ENCODE results near the gene CIT. TPM values are rescaled to one million over a fixed set of nuclear protein-coding genes. Genes with fewer than 3 reads are reported as not detected.

CIT gene
- total RNA-seq, 1 donor from 2014 or later: 23.9 TPM

DNA sequence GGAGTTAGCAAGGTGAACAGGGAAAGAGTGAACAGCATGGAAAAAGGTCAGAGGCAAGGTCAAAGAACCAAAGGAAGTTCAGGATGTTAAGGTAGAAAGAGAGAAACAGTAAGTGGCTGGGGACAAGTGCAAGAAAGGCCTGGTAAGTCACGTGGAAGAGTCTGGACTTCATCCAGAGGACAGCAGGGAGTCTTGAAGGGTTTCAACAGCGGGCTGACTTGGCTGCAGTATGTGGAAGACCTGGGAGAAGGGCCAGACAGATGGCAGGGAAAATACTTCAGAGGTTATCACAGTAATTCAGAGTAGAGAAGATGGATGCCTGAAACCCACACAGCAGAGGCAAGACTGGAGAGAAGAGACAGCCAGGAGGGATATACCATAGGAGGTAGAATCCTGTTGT, 34.0 kb downstream of the CIT start:
- peak; percentile 77 for DNase-seq

DNA sequence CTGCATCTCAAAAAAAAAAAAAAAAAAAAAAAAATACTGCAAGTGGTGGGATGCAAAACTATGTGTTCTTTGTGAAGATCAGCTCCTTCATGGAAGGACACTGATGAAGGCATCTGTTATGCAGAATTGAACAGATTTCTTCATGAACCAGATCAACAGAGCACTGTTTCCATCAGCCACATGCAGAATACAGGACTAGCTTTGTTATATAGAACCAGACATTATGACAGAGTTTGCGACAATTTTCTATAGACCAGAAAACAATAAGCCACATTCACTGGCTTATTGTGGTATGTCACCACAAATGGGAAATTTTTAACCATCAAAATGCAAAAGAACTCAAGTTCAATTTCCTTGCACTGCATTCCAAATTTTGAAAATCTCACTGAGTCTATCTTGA, 34.7 kb downstream of the CIT start:
- peak; percentile 19 for DNase-seq

DNA sequence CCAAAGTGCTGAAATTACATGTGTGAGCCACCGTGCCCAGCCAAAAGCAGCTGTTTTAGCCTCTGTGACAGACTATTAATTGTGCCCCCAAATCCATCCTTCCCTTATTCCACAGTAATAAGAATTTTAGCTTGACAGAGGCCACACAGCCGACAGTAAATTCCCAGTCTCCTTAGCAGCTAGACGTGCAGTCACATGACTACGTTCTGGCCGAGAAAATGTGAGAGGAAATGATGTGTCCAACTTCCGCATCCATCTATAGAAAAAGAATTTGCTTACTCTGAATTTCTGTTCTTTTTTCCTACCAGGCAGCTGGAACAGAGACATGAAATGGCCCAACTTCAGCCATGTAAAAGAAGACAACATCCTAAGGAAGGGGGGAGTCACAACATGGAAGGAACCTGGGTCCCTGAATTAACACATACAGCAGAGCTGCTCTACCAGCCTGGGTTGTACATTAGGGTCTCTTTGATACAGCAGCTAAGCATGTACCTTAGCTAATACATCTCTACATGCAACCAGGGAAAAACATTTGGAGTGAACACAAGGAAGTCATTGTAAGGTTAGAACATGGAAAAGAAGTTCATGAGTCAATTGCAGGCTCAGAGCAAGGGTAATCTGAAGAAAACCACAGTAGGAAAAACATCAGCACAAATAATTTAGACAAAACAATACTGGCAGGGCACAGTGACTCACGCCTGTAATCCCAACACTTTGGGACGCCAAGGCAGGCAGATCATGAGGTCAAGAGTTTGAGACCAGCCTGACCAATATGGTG, 35.5 kb downstream of the CIT start:
- DNase-seq: no peak

DNA sequence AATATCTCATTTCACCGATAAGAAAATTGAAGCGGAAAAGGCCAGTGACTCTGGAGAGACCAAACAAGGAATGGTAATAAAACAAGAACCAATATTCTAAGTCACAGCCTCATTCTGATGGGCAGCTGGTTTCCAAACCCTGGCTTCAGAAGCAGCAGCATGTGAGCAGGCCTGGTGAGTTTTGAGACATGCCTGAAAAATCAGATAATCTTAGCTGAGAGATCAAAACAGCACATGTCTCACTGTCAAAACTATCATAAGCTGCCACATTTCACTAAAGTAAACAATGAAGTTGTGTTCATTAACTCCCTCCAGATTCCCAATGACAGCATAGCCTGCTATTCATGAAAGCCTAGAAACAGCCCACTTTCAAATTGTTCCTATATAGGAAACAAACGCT, 36.5 kb downstream of the CIT start:
- DNase-seq: no peak

DNA sequence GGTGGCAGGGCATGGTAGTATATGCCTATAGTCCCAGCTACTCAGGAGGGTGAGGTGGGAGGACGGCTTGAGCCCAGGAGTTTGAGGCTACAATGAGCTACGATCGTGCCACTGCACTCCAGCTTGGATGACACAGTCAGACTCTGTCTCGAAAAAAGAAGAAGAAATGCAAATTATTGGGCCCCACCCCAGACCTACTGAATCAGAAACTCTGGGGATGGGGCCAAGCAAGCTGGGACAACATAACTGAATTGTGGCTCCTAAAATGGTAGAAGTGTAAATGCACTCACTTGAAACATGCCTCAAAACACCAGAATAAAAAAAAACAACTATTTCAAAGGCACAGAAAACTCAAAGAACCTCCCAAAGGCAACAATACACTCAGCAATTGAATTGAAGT, 37.0 kb downstream of the CIT start:
- no peak for DNase-seq

DNA sequence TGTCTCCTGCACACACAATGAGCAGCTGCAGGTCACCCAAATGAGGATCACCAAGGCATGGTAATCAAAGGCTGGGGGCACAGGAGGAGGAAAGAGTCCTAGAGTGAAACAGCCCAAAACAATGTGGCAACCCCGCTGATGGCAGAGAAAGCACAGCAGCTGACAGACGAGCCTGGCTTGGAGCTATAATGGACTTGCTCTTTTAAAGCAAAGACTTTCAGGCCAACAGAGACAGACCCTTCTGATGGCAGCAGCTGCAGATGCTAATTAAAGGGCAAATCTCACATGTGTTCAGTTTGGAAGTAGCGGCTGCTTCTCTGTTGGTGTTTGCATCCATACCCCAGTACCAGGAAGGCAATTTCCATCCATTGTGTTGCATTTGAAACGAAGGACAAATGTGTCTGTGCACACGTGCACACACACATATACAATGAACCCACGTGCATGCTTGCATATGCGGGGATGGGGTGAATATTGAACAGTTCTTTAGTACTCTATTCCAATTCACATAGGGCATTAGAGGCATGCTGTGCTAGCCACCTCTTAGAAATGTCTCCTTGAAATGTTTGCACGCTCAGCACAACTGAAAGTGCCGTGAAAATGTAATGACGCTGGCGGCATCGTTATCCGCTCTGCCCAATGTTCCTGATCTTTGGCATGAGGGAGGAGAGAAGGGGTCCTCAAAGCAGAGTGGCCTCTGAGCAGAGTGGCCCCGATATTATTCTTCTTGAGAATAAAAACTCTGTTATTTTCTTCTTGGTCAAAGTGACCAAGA, 38.1 kb downstream of the CIT start:
- DNase-seq: peak; percentile 60

DNA sequence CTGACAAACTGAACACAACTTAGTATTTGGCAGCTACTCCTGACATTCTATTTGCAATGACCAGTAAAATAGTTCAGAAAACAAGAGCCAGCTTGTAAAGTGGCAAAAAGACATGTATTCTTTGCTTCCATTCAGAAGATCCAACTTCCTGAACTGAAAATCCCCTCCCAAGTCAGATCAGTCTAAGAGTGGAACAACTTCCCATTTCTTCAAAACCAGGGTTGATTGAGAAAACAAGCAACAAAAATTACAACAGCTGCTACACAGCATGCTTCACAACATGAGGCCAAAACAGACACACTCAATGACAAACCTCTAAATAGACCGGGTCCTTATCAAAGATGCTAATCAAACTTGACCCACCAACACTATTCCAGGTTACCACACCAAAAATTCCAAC, 40.3 kb downstream of the CIT start:
- DNase-seq: no peak

DNA sequence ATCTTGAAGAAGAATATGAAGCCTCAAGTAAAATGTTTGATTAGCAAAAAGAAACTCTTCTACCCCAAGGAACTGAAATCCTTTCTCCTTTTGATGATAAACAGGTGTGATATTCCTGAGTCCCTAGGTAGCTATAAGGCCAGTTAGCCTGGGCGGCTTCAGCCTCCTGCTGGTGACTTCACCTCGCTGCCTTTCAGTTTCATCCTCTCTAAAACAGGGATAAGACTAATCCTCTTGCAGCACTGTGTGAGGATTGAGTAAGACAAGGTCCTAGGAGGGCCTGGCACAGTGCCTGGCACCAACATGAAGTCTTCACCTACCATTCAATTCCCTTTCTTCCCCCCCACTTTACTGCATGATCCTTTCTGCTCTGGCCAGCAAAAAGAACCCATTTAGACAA, 42.1 kb downstream of the CIT start:
- DNase-seq: no peak

DNA sequence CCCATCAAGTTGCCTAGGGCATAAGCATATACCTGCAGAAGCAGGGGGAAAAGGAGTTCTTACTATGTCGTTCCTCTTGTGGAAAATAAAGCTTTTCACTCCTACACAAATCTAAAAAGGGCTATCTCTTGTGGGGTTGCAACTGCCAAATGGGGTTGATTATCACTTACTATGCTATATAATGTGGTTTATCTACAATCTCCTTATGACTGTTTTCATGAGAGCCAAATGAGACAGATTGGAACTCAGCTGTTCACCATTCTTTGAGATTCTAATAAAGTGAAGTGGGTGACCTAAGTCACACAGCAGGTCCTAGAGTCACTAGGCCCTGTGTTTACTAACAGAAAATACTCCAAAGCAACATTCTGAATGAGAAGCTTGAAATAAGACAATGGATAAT, 47.7 kb downstream of the CIT start:
- DNase-seq: no peak

DNA sequence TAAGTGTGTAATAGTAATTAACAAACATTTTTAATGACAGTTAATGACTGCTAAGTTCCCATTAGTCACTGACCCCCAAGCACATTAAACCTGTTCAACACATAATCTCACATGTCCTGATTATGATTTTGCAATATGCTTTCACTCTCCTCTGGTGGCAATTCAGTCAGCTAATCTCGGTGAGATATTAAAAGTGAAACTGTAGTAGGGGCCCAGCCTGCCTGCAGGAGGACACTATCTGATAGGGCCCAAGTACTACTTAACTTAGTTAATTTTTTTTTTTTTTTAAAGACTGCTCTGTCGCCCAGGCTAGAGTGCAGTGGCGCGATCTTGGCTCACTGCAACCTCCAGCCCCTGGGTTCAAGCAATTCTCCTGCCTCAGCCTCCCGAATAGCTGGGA, 48.8 kb downstream of the CIT start:
- DNase-seq: no peak

DNA sequence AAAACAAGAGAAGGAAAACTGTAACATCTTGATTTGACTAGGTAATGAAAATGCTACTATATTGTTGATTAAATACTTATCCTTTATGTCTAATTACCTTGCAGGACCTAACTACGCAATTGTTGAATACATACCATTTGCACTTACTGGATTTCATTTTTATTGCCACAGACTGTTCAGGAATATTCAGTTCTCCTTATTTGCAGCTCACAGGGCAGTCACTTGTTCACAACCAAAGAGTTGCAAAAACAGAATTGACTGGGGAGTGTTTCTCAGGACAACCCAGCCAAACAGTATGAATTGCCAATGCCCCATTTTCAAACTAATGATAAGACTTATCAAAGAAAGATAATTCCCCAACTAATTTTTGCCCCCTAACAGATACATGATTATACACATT, 49.4 kb downstream of the CIT start:
- no peak for DNase-seq

DNA sequence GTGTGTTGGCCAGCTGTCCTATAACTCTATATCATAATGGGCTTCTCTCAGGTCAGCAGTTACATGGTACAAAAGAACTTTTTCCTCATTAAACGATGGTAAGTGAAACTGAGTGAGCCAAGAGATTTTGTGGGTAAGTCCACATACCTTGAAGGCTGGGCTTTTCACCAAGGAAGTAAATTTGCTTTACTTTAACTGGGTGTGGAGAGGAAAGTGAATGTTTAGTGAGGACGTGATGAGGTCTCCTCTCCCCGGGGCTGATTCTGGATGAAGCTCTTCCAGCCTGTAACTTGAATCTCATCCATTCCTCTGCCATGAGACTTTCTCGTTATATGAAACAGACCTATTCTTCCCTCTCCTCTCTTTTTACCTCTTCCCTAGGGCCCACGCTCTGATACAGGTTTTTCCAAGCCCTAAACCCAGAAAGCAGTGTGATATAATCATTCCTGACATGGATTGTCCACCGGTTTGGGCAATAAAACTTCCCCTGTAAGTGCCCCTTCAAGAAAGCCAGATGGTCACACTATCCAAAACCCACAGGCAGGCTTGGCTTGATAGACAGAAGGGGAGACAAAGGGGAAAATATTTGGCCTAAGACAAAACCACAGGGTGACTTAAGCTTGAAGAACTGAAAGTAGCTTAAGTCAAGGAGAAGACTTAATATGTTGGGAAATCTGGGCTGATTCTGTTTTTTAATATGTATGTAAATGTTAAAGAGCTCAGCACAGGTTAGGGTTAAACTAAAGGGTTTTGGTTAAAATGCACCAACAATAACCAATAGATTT, 50.3 kb downstream of the CIT start:
- DNase-seq: no peak

DNA sequence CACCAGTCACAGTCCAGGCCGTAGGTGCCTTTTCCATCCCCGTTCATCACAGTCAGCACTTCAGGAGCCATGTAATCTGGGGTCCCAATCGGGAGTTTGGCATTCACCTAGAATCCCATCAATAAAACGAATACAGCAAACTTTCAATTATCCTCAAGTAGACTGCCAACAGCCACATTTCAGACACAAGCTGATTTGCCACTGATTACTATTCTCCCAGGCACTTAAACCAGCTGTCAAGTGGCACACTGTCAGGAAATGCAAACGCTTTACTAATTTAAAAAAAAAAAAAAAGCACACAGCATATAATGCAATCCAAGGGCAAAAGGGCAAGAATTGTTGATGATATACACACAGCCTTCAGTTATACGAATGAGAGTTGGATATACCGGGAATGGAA, 51.9 kb downstream of the CIT start:
- no peak for DNase-seq

DNA sequence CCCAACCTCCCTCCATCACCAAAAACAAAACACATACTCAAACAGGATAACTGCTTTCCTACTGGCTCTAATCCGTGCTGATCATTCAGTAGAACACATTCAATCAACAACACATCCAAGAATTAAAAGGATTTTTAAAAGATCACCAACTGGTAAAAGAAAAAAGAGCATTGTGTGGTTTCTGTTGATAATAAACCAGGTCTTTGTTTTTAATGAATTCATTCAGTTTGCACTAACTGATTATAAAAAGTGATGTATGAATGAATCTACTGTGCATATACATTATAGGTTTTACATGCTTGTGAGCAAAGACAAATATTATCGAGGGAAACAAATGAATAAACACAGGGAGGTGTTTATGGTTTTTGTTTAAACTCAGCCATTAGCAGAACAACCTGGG, 55.1 kb downstream of the CIT start:
- DNase-seq: no peak

DNA sequence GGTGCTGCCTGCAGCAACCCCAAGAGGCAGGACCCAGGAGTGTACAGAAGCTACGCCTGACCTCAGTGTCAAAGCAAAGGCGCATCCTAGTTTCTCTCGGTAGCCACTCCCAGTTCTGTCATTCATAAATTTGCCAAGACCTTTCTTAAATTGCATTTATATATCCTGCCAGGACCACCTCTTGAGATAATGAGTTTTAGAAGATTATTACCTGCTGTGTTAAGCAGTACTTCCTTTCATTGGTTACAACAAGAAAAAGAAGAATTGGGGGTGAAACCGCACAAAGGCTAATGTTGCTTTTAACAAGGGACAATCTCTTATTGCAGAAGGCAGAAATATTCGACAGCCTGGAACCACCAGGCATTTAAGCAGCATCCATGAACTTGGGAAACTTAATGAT, 57.8 kb downstream of the CIT start:
- no peak for DNase-seq

DNA sequence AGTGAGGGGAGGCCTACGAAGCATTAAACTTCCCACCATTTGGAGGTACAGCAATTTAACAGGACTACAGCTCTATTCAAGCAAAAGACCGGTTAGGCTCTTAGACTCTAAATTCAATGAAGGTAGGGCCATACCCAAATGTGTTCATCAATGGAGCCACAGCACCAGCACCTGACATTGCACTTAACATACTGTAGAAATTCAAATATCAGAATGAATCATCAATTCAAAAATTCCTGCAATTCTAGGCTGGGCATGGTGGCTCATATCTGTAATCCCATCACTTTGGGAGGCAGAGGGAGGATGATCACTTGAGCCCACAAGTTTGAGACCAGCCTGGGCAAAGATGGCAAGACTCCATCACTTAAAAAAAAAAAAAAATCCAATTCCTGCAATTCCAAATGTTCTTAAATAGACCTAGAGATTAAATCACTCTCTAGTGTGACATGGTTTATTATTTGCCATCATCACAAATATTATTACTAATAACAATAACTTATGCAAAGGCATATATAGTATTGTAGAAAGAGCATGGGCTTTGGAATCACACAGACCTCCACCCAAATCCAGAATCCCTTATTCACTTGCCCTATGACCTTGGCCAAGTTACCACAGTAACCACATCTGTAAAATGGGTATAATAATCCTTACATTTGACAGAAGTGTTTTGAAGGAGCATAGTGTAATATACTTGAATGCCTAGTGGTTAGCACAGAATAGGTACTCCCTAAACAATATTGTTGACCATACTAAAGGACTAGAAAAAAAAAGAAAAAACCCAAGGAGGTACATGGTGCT, 59.4 kb downstream of the CIT start:
- no peak for DNase-seq

DNA sequence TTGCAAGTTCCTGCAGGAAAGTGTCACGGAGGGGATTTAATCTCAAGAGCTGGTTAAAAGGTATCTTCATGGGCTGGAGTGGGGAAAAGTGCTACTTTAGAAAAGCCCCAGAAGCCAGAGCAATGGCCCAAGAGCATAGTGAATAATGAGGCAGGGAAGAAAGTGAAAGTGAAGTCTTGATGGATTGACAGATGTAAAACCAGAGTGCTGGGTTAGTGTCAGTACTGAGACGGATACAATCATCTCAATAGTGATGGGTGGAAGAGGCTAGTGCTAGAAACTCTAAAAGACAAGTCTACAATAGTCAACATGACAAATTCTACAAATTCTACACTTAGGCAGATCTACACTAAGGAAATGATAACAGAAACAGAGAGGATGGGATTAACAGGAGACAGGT, 68.1 kb downstream of the CIT start:
- no peak for DNase-seq

DNA sequence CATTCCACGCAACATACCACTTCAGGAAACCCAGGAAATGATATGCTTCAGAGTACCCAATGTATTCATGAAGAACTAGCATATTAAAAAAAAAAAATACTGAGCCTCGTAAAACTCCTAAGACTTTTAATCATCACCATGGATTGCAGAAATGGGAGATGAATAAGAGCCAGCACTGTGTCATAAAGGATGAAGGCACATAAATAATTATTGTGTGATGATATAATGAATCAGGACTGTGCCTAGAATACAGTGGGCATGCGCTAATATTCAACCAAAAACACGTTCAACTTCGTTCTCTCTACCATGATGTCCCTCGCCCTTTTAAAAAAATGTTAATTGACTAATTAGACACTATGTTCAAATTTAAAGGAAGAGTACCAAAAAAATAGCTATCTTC, 68.7 kb downstream of the CIT start:
- no peak for DNase-seq

DNA sequence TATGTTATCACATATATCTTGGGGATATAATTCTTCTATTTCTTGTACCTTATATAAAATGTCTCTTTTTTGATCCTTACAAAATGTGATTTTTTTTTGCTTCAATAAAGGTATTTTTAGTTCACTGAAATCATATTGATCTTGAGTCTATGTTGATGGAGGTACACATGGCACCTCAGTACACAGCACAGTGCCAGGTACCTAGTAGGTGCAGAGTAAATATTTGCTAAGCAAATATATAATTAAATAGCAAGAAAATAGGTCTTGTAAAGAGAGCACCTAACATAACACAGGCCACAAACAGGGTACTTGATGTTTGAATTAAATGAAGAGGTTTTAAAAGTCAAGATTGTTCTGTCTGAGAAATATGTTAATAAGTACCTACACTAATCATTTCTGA, 69.7 kb downstream of the CIT start:
- DNase-seq: no peak

DNA sequence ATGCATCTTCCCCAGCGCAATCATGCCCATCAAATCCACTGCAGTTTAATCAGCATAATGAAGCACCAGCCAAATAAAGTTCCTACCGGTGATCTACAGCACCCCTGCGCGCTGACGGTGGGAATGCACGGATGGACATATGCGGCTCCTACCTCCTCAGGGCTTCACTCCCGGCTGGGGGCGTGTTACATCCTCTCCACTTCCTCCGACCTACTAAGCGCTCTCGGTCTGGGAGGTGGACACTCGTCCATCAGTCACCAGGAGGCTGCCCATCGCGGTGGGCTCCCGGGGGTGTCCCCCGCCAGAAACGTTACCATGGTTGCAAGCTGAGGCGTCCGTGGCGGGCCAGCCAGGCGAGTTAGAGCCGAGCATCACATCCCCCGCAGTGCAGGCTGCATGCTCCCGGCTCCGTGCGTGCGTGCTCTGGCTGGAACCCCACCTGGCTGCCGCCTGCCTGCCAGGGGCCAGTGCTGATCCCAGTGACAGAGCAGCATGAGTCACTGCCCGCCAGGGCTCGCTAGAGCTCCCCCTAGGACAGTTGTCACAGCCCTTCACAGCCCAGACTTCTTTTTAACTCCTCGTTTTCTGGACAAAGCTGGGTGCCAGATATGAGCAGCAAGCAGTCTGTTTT, 73.0 kb downstream of the CIT start:
- peak; percentile 88 for DNase-seq

DNA sequence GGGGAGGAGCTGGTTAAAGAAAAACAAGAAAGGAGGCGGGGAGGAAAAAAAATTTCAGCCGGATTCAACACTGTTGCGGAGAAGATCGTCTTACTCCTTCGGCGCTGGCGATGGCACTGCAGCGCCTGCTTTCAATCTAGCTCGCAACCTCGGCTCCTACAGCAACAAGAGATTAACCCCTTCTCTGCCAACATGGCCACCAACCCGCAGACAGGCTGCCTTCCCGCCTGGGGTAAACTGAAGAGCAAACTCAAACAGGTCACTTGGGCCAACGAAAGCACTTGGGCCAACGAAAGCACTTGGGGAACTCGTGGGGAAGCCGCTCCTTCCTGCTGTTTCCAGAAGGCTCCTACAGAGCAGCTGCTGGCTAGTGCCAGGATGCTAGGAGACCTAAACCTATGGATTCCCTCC, 73.7 kb downstream of the CIT start:
- peak; percentile 85 for DNase-seq

DNA sequence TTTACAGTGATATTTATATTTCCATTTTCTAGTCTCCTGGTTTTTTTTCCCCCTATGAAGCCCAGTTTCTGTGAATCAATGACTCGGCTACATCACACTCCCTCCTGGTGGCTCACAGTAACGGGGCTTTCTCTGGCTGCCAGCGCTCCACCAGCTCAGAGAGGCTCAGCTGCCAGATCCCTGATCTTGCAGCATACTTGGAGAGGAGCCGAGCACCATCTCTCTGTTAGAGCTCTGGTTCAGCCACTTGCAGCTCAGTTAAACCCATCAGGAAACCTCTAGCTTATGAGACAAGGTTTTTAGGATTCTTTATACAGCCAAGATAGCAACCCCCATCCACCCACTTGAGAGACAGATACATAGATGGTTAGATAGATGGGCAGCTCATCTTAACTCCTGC, 74.6 kb downstream of the CIT start:
- peak; percentile 76 for DNase-seq
